Prostate gland (tissue), 2 donors: Measurements from ENCODE around the gene CTF1. TPM values are rescaled to one million over a fixed set of nuclear protein-coding genes. Genes with fewer than 3 reads are reported as not detected.
"Not testable (repeated sequence)": the region's sequence is repeated elsewhere in the genome, so short reads cannot be mapped to it uniquely, and the experiment has no call there.

ENCODE experiments used
- DNase-seq: peaks from one replicate; pipeline ENCODE4 v3.0.0-alpha.2; 2019; ENCODE audit warnings: low spot score
- H3K27ac ChIP-seq, 2 donors: fragments of 200-600 bp; sonication (generic); 2 replicates each; pipeline ENCODE4 v1.5.1; 2017 to 2019
- H3K27me3 ChIP-seq: fragments of 200-600 bp; sonication (generic); replicated peaks from 2 replicates; pipeline ENCODE4 v1.5.1; 2019; ENCODE audit not compliant: insufficient read depth
- H3K36me3 ChIP-seq, 2 donors: fragments of 200-600 bp; sonication (generic); 1 replicate in 1 of 2; 2 replicates in 1 of 2; pipeline versions ENCODE4 v1.5.1 to v1.8.1; 2017 to 2019
- H3K4me1 ChIP-seq: fragments of 200-600 bp; sonication (generic); replicated peaks from 2 replicates; pipeline ENCODE4 v1.5.1; 2019
- H3K4me3 ChIP-seq, 2 donors: fragments of 200-600 bp; sonication (generic); 2 replicates each; pipeline ENCODE4 v1.5.1; 2017 to 2019
- H3K9me3 ChIP-seq: fragments of 200-600 bp; sonication (generic); 2 replicates; pipeline ENCODE4 v1.5.1; 2017
- CTCF ChIP-seq, 4 experiments: fragments of 200-600 bp in 2 of 4; fragments of 450-650 bp in 2 of 4; sonication (generic) in 2 of 4; IDR thresholded peaks; 1 replicate in 3 of 4; 2 replicates in 1 of 4; pipeline ENCODE4 v1.5.1; 2016 to 2019; ENCODE audit warnings: antibody characterized with exemption in 4 of 4, mild to moderate bottlenecking in 2 of 4, moderate library complexity in 2 of 4
- POLR2A ChIP-seq: fragments of 450-650 bp; IDR thresholded peaks from one replicate; pipeline ENCODE4 v1.6.1; 2016; ENCODE audit warnings: antibody characterized with exemption, mild to moderate bottlenecking
- POLR2AphosphoS5 ChIP-seq: sonication (generic); formaldehyde crosslinking; IDR thresholded peaks from one replicate; pipeline ENCODE4 v1.6.1; 2017; ENCODE audit warnings: antibody characterized with exemption
- WGBS: methylation state at CpG from one replicate; pipeline ENCODE4 v1.1.5; 2018; 5-methylcytosine and 5-hydroxymethylcytosine counted together
- intact Hi-C: fragments of 100-400 bp; cut with DNase I; formaldehyde crosslinking; loops from one replicate; pipeline ENCODE4 v1.14.2; 2022
- total RNA-seq, 2 donors: library from RNA; depleted of rRNA; stranded (reverse); fragments of >200 nt; gene quantifications; one replicate each; pipeline ENCODE4 v1.1.0, GENCODE V29; 2016

CTF1 gene
- total RNA-seq, 2 donors from 2014 or later: 9.8 to 13.9 TPM

GRCh38 chr16:30858111-30858495 lies 38.3 kb upstream of the CTF1 start:
- Histone ChIP-seq H3K27me3 (no peaks in the 10 kb centered on the region), H3K4me1 (no peaks in the 10 kb centered on the region), H3K9me3 (no peaks in the 10 kb centered on the region), H3K36me3 (no peaks in the 10 kb centered on the region), H3K27ac (no peak overlapping the region), H3K4me3 (no peak overlapping the region)
- WGBS: 83% methylated on average over 3 of the region's 3 CpGs
- no peak for DNase-seq
- TF ChIP-seq CTCF (IDR thresholded peaks at IDR 0.05): no peak
- TF ChIP-seq POLR2A: no peak
- no peak for TF ChIP-seq POLR2AphosphoS5
- intact Hi-C loops: no loop called here

- intact Hi-C loops: no loop called here
- TF ChIP-seq POLR2AphosphoS5 (no peak), CTCF (IDR thresholded peaks at IDR 0.05) (no peak)
- no peak overlapping the region for H3K4me3 ChIP-seq
- 61% methylated on average over 4 of the region's 4 CpGs for WGBS
- H3K27ac ChIP-seq: no peak overlapping the region
- no peaks in the 10 kb centered on the region for H3K4me1 ChIP-seq
- no peaks in the 10 kb centered on the region for H3K9me3 ChIP-seq
- no peak for DNase-seq
- no peaks in the 10 kb centered on the region for H3K27me3 ChIP-seq
- H3K36me3 ChIP-seq: no peaks in the 10 kb centered on the region
These were observed 37.5 kb upstream of the CTF1 start for GRCh38 chr16:30858829-30859423.

- H3K9me3 ChIP-seq, intact Hi-C loops, DNase-seq, H3K27ac ChIP-seq, H3K4me3 ChIP-seq, H3K36me3 ChIP-seq, H3K4me1 ChIP-seq, H3K27me3 ChIP-seq: not testable (repeated sequence)
- WGBS: 87% methylated on average over 7 of the region's 7 CpGs
These were observed 35.7 kb upstream of the CTF1 start for GRCh38 chr16:30860729-30861128.

GRCh38 chr16:30863178-30863577 lies 33.2 kb upstream of the CTF1 start:
- 95% methylated on average over 3 of the region's 3 CpGs for WGBS
- H3K27ac ChIP-seq, H3K9me3 ChIP-seq, H3K27me3 ChIP-seq, H3K36me3 ChIP-seq, DNase-seq, H3K4me3 ChIP-seq, intact Hi-C loops, H3K4me1 ChIP-seq: not testable (repeated sequence)

- Histone ChIP-seq H3K27me3 (no peaks in the 10 kb centered on the region), H3K36me3 (no peaks in the 10 kb centered on the region), H3K9me3 (no peaks in the 10 kb centered on the region), H3K4me3 (no peak overlapping the region), H3K4me1 (no peaks in the 10 kb centered on the region), H3K27ac (no peak overlapping the region)
- TF ChIP-seq CTCF (IDR thresholded peaks at IDR 0.05) (no peak), POLR2AphosphoS5 (no peak), POLR2A (no peak)
- intact Hi-C loops: no loop called here
- 75% methylated on average over 6 of the region's 6 CpGs for WGBS
- no peak for DNase-seq
These were observed 30.4 kb upstream of the CTF1 start for GRCh38 chr16:30866031-30866430.

GRCh38 chr16:30867747-30868146 lies 28.7 kb upstream of the CTF1 start:
- Histone ChIP-seq H3K36me3 (no peaks in the 10 kb centered on the region), H3K9me3 (no peaks in the 10 kb centered on the region), H3K27me3 (no peaks in the 10 kb centered on the region), H3K4me3 (no peak overlapping the region), H3K27ac (no peak overlapping the region), H3K4me1 (no peaks in the 10 kb centered on the region)
- 91% methylated on average over 5 of the region's 5 CpGs for WGBS
- TF ChIP-seq POLR2A (no peak), CTCF (IDR thresholded peaks at IDR 0.05) (no peak), POLR2AphosphoS5 (no peak)
- intact Hi-C loops: no loop called here
- no peak for DNase-seq
